Right lobe of liver (tissue), 6 donors: ENCODE results near the gene MAP3K2. TPM values are rescaled to one million over a fixed set of nuclear protein-coding genes. Genes with fewer than 3 reads are reported as not detected.

Experiments used
- ATAC-seq, 4 donors: fragments of 200-7000 bp; cut with Tn5 transposase; one replicate each; pipeline ENCODE4 v1.9.1; 2020; ENCODE audit warnings: mild to moderate bottlenecking in 4 of 4, moderate library complexity in 4 of 4
- DNase-seq, 3 donors: peaks; one replicate each; pipeline ENCODE4 v3.0.0-alpha.2; 2020
- H3K27ac ChIP-seq, 3 donors: fragments of 200-600 bp; one replicate each; pipeline ENCODE4 v1.8.0; 2022
- H3K27me3 ChIP-seq, 2 donors: fragments of 200-600 bp; one replicate each; pipeline ENCODE4 v1.8.0; 2022
- H3K36me3 ChIP-seq, 4 donors: fragments of 200-600 bp; sonication (generic) in 1 of 4; one replicate each; pipeline versions ENCODE4 v1.5.1 to v1.8.0; 2017 to 2022; ENCODE audit warnings: control low read depth in 1 of 4
- H3K4me1 ChIP-seq, 4 donors: fragments of 200-600 bp; sonication (generic) in 1 of 4; one replicate each; pipeline versions ENCODE4 v1.5.1 to v1.8.0; 2017 to 2022; ENCODE audit warnings: control low read depth in 1 of 4
- H3K4me3 ChIP-seq, 3 donors: fragments of 200-600 bp; one replicate each; pipeline ENCODE4 v1.8.0; 2022
- H3K9me3 ChIP-seq, 4 donors: fragments of 200-600 bp; sonication (generic) in 1 of 4; one replicate each; pipeline versions ENCODE4 v1.5.1 to v1.8.0; 2017 to 2022; ENCODE audit warnings: control low read depth in 1 of 4
- POLR2A ChIP-seq: fragments of 450-650 bp; IDR thresholded peaks from one replicate; pipeline ENCODE4 v1.6.1; 2017; ENCODE audit warnings: antibody characterized with exemption, mild to moderate bottlenecking
- WGBS: methylation state at CpG from one replicate; pipeline ENCODE4 v1.1.6; 2018; ENCODE audit warnings: low coverage, low lambda C conversion rate; ENCODE audit not compliant: insufficient coverage; ENCODE audit errors: missing lambda C conversion rate; 5-methylcytosine and 5-hydroxymethylcytosine counted together
- intact Hi-C, 2 donors: fragments of 100-400 bp; cut with DNase I; formaldehyde crosslinking; loops; one replicate each; pipeline versions ENCODE4 v1.11.2 to v1.14.1; 2022
- total RNA-seq, 6 experiments: library from RNA; depleted of rRNA in 2 of 6; stranded (reverse); fragments of >200 nt in 2 of 6; fragmentation: NEBNext Ultra II Directional in 3 of 6; extraction: Animal tissue kit (Norgen Biotek cat#: 25700) in 3 of 6; gene quantifications; one replicate each; pipeline versions ENCODE4 v1.1.0 to v1.2.4, GENCODE V29; 2016 to 2023
- TF ChIP-seq, protein P1 (sequence below), 4 donors: fragments of 200-600 bp in 3 of 4; fragments of 450-650 bp in 1 of 4; IDR thresholded peaks; one replicate each; pipeline versions ENCODE4 v1.5.1 to v1.8.0; 2016 to 2022; ENCODE audit warnings: antibody characterized with exemption in 4 of 4, mild to moderate bottlenecking in 2 of 4
- donor health status: DM: no; HTN: yes; CAD: no.
- donor health status: DM: no; HTN: no; CAD: no.
- donor health status: DM: no; HTN: no; CAD: no.
- donor health status: DM: no; HTN: yes; CAD: no.
- donor health status: DM: no; HTN: yes; CAD: no.

The MAP3K2 gene
- total RNA-seq, 6 experiments from 2014 or later = 28.6 to 45.1 (median 39.8) TPM

- Histone ChIP-seq H3K27ac (no peak overlapping the region), H3K4me1 (no peaks in the 10 kb centered on the region), H3K9me3 (no peaks in the 10 kb centered on the region), H3K4me3 (no peak overlapping the region), H3K36me3 (peaks cover 0 to 83% (median 25%) of the 10 kb centered on the region in 4 donors), H3K27me3 (no peaks in the 10 kb centered on the region)
- ATAC-seq (no peak), DNase-seq (no peak)
- WGBS = 90% methylated on average over 7 of the region's 7 CpGs
- no peak for TF ChIP-seq POLR2A
- TF ChIP-seq, protein P1, sequence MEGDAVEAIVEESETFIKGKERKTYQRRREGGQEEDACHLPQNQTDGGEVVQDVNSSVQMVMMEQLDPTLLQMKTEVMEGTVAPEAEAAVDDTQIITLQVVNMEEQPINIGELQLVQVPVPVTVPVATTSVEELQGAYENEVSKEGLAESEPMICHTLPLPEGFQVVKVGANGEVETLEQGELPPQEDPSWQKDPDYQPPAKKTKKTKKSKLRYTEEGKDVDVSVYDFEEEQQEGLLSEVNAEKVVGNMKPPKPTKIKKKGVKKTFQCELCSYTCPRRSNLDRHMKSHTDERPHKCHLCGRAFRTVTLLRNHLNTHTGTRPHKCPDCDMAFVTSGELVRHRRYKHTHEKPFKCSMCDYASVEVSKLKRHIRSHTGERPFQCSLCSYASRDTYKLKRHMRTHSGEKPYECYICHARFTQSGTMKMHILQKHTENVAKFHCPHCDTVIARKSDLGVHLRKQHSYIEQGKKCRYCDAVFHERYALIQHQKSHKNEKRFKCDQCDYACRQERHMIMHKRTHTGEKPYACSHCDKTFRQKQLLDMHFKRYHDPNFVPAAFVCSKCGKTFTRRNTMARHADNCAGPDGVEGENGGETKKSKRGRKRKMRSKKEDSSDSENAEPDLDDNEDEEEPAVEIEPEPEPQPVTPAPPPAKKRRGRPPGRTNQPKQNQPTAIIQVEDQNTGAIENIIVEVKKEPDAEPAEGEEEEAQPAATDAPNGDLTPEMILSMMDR (IDR thresholded peaks at IDR 0.05) = no peak
- intact Hi-C loops = loop anchor here in 1 of 2 donors (10.0 kb wide), 1 partner anchor 170 kb away; no protein-coding TSS in a partner anchor
These were observed 73.4 kb downstream of the MAP3K2 start for GRCh38 chr2:127314193-127314988.

GRCh38 chr2:127313406-127313805, 74.4 kb downstream of the MAP3K2 start:
- no peak overlapping the region for H3K4me3 ChIP-seq
- 57% methylated on average over 3 of the region's 3 CpGs for WGBS
- intact Hi-C loops = loop anchor here in 1 of 2 donors (10.0 kb wide), 1 partner anchor 171 kb away; no protein-coding TSS in a partner anchor
- peak in 2 of 4 donors; percentile 34 to 42 for ATAC-seq
- H3K36me3 ChIP-seq = peaks cover 0 to 87% (median 27%) of the 10 kb centered on the region in 4 donors
- H3K27me3 ChIP-seq = no peaks in the 10 kb centered on the region
- no peaks in the 10 kb centered on the region for H3K4me1 ChIP-seq
- no peaks in the 10 kb centered on the region for H3K9me3 ChIP-seq
- TF ChIP-seq, protein P1 (IDR thresholded peaks at IDR 0.05) = no peak
- no peak for TF ChIP-seq POLR2A
- no peak overlapping the region for H3K27ac ChIP-seq
- DNase-seq = no peak

- no peaks in the 10 kb centered on the region for H3K27me3 ChIP-seq
- no peak for DNase-seq
- 95% methylated on average over 2 of the region's 3 CpGs for WGBS
- H3K4me1 ChIP-seq = no peaks in the 10 kb centered on the region
- H3K9me3 ChIP-seq = no peaks in the 10 kb centered on the region
- ATAC-seq = no peak
- H3K36me3 ChIP-seq = peaks cover 0 to 75% (median 28%) of the 10 kb centered on the region in 4 donors
- no peak overlapping the region for H3K27ac ChIP-seq
- no peak overlapping the region for H3K4me3 ChIP-seq
- intact Hi-C loops = loop anchor here in 1 of 2 donors (10.0 kb wide), 1 partner anchor 174 kb away; no protein-coding TSS in a partner anchor
- no peak for TF ChIP-seq POLR2A
- TF ChIP-seq, protein P1 (IDR thresholded peaks at IDR 0.05) = no peak
These were observed 76.8 kb downstream of the MAP3K2 start for GRCh38 chr2:127310980-127311379.

DNA sequence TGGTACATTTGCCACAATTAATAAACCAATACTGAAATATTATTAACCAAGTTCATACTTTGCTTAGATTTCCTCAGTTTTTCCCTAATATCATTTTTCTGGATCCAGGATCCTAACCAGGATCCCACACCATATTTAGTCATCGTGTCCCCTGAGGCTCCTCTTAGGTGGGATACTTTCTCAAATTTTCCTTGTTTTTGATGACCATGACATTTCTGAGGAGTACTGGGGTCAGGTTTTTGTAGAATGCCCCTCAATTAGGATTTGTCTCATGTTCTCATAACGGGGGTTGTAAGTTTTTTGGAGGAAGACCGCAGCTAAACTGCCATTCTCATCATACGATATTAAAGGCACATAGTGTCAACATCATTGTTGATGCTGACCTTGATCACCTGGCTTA, 78.3 kb downstream of the MAP3K2 start:
- H3K27ac ChIP-seq = no peak overlapping the region
- no peaks in the 10 kb centered on the region for H3K27me3 ChIP-seq
- TF ChIP-seq, protein P1 (IDR thresholded peaks at IDR 0.05) = no peak
- no peak for TF ChIP-seq POLR2A
- no peak for DNase-seq
- ATAC-seq = no peak
- WGBS = 89% methylated on average over 4 of the region's 4 CpGs
- no peaks in the 10 kb centered on the region for H3K4me1 ChIP-seq
- H3K4me3 ChIP-seq = no peak overlapping the region
- peaks cover 0 to 60% (median 21%) of the 10 kb centered on the region in 4 donors for H3K36me3 ChIP-seq
- intact Hi-C loops = no loop called here
- no peaks in the 10 kb centered on the region for H3K9me3 ChIP-seq
